Astrocyte (in vitro differentiated cells and primary cell): Measurements from ENCODE around the gene GPBP1L1. TPM values are rescaled to one million over a fixed set of nuclear protein-coding genes. Genes with fewer than 3 reads are reported as not detected.

Experiments
- DNase-seq: peaks from one replicate; pipeline ENCODE4 v3.0.0-alpha.2; 2010; ENCODE audit warnings: low read depth
- FAIRE-seq: peaks from 2 replicates; lab custom pipeline; 2011; peaks lifted over from hg19 to GRCh38; lab: Jason Lieb, UNC
- H2AFZ ChIP-seq: 2 replicates; pipeline ENCODE4 v1.6.0; 2012; ENCODE audit warnings: low read depth, low read length, inconsistent platforms
- H3K27ac ChIP-seq: 2 replicates; pipeline ENCODE4 v1.5.1; 2011; ENCODE audit warnings: low read depth, low read length, inconsistent platforms
- H3K27me3 ChIP-seq: 2 replicates; pipeline ENCODE4 v1.6.0; 2011; ENCODE audit warnings: low read length, inconsistent platforms; ENCODE audit not compliant: insufficient read depth
- H3K36me3 ChIP-seq: 2 replicates; pipeline ENCODE4 v1.5.1; 2011; ENCODE audit warnings: low read length, inconsistent platforms; ENCODE audit not compliant: insufficient read depth
- H3K4me1 ChIP-seq: 2 replicates; pipeline ENCODE4 v1.5.1; 2011; ENCODE audit warnings: low read length, inconsistent platforms; ENCODE audit not compliant: insufficient read depth
- H3K4me2 ChIP-seq: 2 replicates; pipeline ENCODE4 v1.6.0; 2012; ENCODE audit warnings: low read length, inconsistent platforms
- H3K4me3 ChIP-seq: 2 replicates; pipeline ENCODE4 v1.5.1; 2011; ENCODE audit warnings: low read depth, mild to moderate bottlenecking, low read length, inconsistent platforms; ENCODE audit not compliant: insufficient read depth
- H3K79me2 ChIP-seq: 2 replicates; pipeline ENCODE4 v1.6.0; 2012; ENCODE audit warnings: mild to moderate bottlenecking, low read length, inconsistent platforms; ENCODE audit not compliant: insufficient read depth
- H3K9ac ChIP-seq: 2 replicates; pipeline ENCODE4 v1.6.0; 2012; ENCODE audit warnings: mild to moderate bottlenecking, low read length, inconsistent platforms
- H3K9me3 ChIP-seq: 2 replicates; pipeline ENCODE4 v1.5.1; 2012; ENCODE audit warnings: low read depth, mild to moderate bottlenecking, low read length, inconsistent platforms; ENCODE audit not compliant: insufficient read depth
- H4K20me1 ChIP-seq: 2 replicates; pipeline ENCODE4 v1.6.0; 2012; ENCODE audit warnings: low read length, inconsistent platforms; ENCODE audit not compliant: insufficient read depth
- H3K27ac Mint-ChIP-seq: one replicate; pipeline ENCODE4 v1.8.0; 2021; ENCODE audit warnings: mild to moderate bottlenecking, mixed read lengths; ENCODE audit not compliant: unreplicated experiment
- H3K27me3 Mint-ChIP-seq: one replicate; pipeline ENCODE4 v1.8.0; 2021; ENCODE audit warnings: low read depth, mixed read lengths; ENCODE audit not compliant: unreplicated experiment
- H3K36me3 Mint-ChIP-seq: one replicate; pipeline ENCODE4 v1.8.0; 2021; ENCODE audit warnings: low read depth, mixed read lengths; ENCODE audit not compliant: unreplicated experiment
- H3K4me1 Mint-ChIP-seq: one replicate; pipeline ENCODE4 v1.8.0; 2021; ENCODE audit warnings: low read depth, mixed read lengths; ENCODE audit not compliant: unreplicated experiment
- H3K4me3 Mint-ChIP-seq: one replicate; pipeline ENCODE4 v1.8.0; 2021; ENCODE audit warnings: mild to moderate bottlenecking, moderate library complexity, mixed read lengths; ENCODE audit not compliant: unreplicated experiment
- H3K9me3 Mint-ChIP-seq: one replicate; pipeline ENCODE4 v1.8.0; 2021; ENCODE audit warnings: mild to moderate bottlenecking, mixed read lengths; ENCODE audit not compliant: unreplicated experiment
- CTCF ChIP-seq: IDR thresholded peaks from 2 replicates; pipeline ENCODE4 v1.5.1; 2011; ENCODE audit warnings: low read depth, mild to moderate bottlenecking, inconsistent platforms, low read length, moderate library complexity; ENCODE audit not compliant: insufficient read depth
- EZH2 ChIP-seq: IDR thresholded peaks from 2 replicates; pipeline ENCODE4 v1.6.1; 2012; ENCODE audit warnings: mild to moderate bottlenecking, low read length, inconsistent platforms; ENCODE audit not compliant: insufficient read depth
- total RNA-seq: library from RNA; stranded (reverse); gene quantifications from 2 replicates; pipeline ENCODE4 v1.2.1, GENCODE V29; 2021

GPBP1L1 gene
- total RNA-seq, 1 donor from 2014 or later: 116 TPM

GRCh38 chr1:45630429-45630828 is 55.9 kb downstream of the GPBP1L1 start:
- Mint-ChIP-seq H3K27ac (no peak overlapping the region), H3K9me3 (no peaks in the 10 kb centered on the region), H3K27me3 (no peaks in the 10 kb centered on the region), H3K4me1 (no peaks in the 10 kb centered on the region), H3K36me3 (peaks cover 26% of the 10 kb centered on the region), H3K4me3 (peak overlapping the region; percentile 20)
- Histone ChIP-seq H3K36me3 (peaks cover 59% of the 10 kb centered on the region), H4K20me1 (peaks cover 25% of the 10 kb centered on the region), H3K4me1 (no peaks in the 10 kb centered on the region), H3K79me2 (no peaks in the 10 kb centered on the region), H3K27ac (no peak overlapping the region), H3K27me3 (no peaks in the 10 kb centered on the region), H3K9ac (no peak overlapping the region), H3K4me3 (no peak overlapping the region), H3K4me2 (no peak overlapping the region), H2AFZ (no peak overlapping the region), H3K9me3 (no peaks in the 10 kb centered on the region)
- DNase-seq: no peak
- FAIRE-seq: no peak
- TF ChIP-seq EZH2 (no peak), CTCF (no peak)

DNA sequence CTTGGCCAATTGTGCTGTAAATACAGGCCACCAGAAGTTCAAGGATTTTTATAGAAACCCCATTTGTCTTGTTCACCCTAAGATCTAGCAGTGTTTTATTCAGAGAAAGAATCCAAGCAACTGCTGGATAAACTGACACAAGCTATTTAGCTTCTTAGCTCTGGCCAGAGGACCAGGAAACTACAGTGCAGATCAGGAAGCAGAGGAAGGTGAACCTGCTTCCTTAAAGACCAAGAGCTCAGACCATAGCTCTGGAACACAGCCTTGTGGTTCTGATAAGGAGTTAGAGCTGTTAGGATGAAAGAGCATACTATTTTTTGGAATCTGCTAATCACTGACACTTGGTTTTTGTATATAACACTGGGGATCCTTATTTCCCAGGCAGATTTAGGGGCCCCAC is 57.3 kb downstream of the GPBP1L1 start:
- H3K27me3 ChIP-seq: no peaks in the 10 kb centered on the region
- no peak overlapping the region for H3K27ac ChIP-seq
- H2AFZ ChIP-seq: no peak overlapping the region
- H3K4me3 Mint-ChIP-seq: no peak overlapping the region
- no peaks in the 10 kb centered on the region for H3K9me3 ChIP-seq
- H4K20me1 ChIP-seq: peaks cover 25% of the 10 kb centered on the region
- no peak overlapping the region for H3K27ac Mint-ChIP-seq
- no peaks in the 10 kb centered on the region for H3K79me2 ChIP-seq
- no peak for FAIRE-seq
- H3K27me3 Mint-ChIP-seq: no peaks in the 10 kb centered on the region
- H3K4me2 ChIP-seq: no peak overlapping the region
- H3K9me3 Mint-ChIP-seq: no peaks in the 10 kb centered on the region
- no peaks in the 10 kb centered on the region for H3K4me1 Mint-ChIP-seq
- H3K36me3 ChIP-seq: peaks cover 51% of the 10 kb centered on the region
- no peak overlapping the region for H3K9ac ChIP-seq
- no peaks in the 10 kb centered on the region for H3K4me1 ChIP-seq
- no peak for TF ChIP-seq CTCF
- H3K4me3 ChIP-seq: no peak overlapping the region
- DNase-seq: no peak
- peaks cover 26% of the 10 kb centered on the region for H3K36me3 Mint-ChIP-seq

DNA sequence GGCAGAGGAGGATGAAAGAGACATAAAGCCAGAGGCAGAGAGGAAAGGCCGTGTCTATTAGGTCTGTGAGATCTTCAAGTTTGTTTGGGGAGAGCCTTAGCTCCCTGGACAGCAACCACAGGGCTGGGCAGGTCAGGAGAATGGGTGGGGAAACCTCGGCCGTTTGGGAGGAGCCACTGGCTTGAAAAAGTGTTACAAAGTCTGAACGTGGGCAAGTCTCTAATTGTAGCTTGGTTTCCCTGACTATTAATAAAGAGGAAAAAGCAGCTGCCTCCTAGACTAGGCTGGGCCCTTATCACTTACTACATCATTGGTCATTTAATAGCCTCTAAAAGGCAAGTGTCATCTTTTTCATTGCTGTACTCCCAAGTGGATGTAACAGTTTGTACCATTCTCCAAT is 62.4 kb downstream of the GPBP1L1 start, which contains the start of gene CCDC17:
Gene CCDC17, minus strand, starts transcription at position 83 of the 400 bp plus-strand sequence. CDS start 145 bp downstream, outside the sequence.
- peaks cover 10% of the 10 kb centered on the region for H3K36me3 ChIP-seq
- H3K27ac ChIP-seq: no peak within 1 kb of the TSS
- no peak within 1 kb of the TSS for H3K4me2 ChIP-seq
- FAIRE-seq (no peak), DNase-seq (no peak)
- Mint-ChIP-seq H3K36me3 (peaks cover 21% of the 10 kb centered on the region), H3K4me3 (no peak within 1 kb of the TSS), H3K9me3 (no peaks in the 10 kb centered on the region), H3K27ac (no peak within 1 kb of the TSS), H3K27me3 (no peaks in the 10 kb centered on the region), H3K4me1 (peaks cover 5% of the 10 kb centered on the region)
- no peaks in the 10 kb centered on the region for H3K27me3 ChIP-seq
- no peak within 1 kb of the TSS for H2AFZ ChIP-seq
- peaks cover 13% of the 10 kb centered on the region for H4K20me1 ChIP-seq
- no peak within 1 kb of the TSS for H3K4me3 ChIP-seq
- H3K79me2 ChIP-seq: no peaks in the 10 kb centered on the region
- no peaks in the 10 kb centered on the region for H3K4me1 ChIP-seq
- no peaks in the 10 kb centered on the region for H3K9me3 ChIP-seq
- no peak for TF ChIP-seq CTCF
- no peak for TF ChIP-seq EZH2
- H3K9ac ChIP-seq: no peak within 1 kb of the TSS
